ENCODE results near the gene MEIS2. TPM values are rescaled to one million over a fixed set of nuclear protein-coding genes. Genes with fewer than 3 reads are reported as not detected.

The MEIS2 gene
- total and polyA plus RNA-seq, 2 donors (not counting 3 experiments of a cell fraction or from before 2014, with no cell fraction given) = 22.5 to 26.2 TPM

DNA sequence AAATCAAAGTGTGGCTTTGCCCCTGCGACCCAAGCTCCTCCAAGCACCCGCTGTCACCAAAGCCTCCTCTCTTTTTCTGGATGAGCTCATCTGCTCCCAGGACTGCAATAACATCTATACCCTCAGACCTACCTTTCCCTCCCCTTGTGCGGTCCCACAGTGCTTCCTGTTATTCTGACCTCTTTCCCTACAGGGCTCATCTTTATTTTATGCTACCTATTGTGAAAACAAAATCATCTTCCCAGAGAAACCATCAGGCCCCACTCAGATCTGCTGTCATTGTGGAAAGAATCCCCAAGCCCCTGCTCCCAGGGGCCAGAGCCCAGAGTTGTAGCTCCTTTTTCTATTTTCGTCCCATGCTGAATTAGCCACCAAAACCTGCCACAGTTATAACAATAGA lies 162.2 kb downstream of the MEIS2 start:
- no peak for FAIRE-seq
- no peak overlapping the region for H3K9ac ChIP-seq (replicated peaks; ENCODE audit: extremely low read depth, insufficient read depth, low read length)
- TF ChIP-seq MYC (IDR thresholded peaks at IDR 0.05; ENCODE audit: low read depth, low read length) = no peak
- no peak for TF ChIP-seq GATA2 (IDR thresholded peaks at IDR 0.05; ENCODE audit: insufficient read depth, insufficient read length, low read depth, low read length)
- no peak for TF ChIP-seq JUN (IDR thresholded peaks at IDR 0.05; ENCODE audit: borderline replicate concordance, insufficient read depth, insufficient read length, low read depth)
- no peak for TF ChIP-seq FOS (IDR thresholded peaks at IDR 0.05; ENCODE audit: borderline replicate concordance, insufficient read depth, low read length)
- TF ChIP-seq, protein P1, sequence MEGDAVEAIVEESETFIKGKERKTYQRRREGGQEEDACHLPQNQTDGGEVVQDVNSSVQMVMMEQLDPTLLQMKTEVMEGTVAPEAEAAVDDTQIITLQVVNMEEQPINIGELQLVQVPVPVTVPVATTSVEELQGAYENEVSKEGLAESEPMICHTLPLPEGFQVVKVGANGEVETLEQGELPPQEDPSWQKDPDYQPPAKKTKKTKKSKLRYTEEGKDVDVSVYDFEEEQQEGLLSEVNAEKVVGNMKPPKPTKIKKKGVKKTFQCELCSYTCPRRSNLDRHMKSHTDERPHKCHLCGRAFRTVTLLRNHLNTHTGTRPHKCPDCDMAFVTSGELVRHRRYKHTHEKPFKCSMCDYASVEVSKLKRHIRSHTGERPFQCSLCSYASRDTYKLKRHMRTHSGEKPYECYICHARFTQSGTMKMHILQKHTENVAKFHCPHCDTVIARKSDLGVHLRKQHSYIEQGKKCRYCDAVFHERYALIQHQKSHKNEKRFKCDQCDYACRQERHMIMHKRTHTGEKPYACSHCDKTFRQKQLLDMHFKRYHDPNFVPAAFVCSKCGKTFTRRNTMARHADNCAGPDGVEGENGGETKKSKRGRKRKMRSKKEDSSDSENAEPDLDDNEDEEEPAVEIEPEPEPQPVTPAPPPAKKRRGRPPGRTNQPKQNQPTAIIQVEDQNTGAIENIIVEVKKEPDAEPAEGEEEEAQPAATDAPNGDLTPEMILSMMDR (IDR thresholded peaks at IDR 0.05; ENCODE audit: extremely low read depth in 1 of 2, insufficient read depth in 1 of 2, low read depth in 1 of 2, low read length in 2 of 2) = no peak
- TF ChIP-seq POLR2AphosphoS5 (IDR thresholded peaks at IDR 0.05; ENCODE audit: insufficient read depth, low read depth, low read length) = no peak
- no peak for TF ChIP-seq EZH2 (IDR thresholded peaks at IDR 0.05; ENCODE audit: borderline replicate concordance, low read depth, low read length, severe bottlenecking)
- TF ChIP-seq, protein P2, sequence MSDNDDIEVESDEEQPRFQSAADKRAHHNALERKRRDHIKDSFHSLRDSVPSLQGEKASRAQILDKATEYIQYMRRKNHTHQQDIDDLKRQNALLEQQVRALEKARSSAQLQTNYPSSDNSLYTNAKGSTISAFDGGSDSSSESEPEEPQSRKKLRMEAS (IDR thresholded peaks at IDR 0.05; ENCODE audit: insufficient read depth, insufficient read length) = no peak
- TF ChIP-seq POLR2A (IDR thresholded peaks at IDR 0.05; ENCODE audit: low read depth, low read length) = no peak

More for the DNA sequence above, 162.2 kb downstream of the MEIS2 start:
- H3K9me3 ChIP-seq (replicated peaks; ENCODE audit: control insufficient read depth, insufficient read depth, low read length) = no peaks in the 10 kb centered on the region
- intact Hi-C loops (cut with micrococcal nuclease) = no loop called here
- ChIA-PET CTCF (interaction anchor here (1.1 kb wide), 1 partner anchor 77 kb away, joined by 3 read pairs; no protein-coding TSS in a partner anchor), POLR2A (interaction anchor here (0.6 to 1.0 kb wide), 2 partner anchors 15 to 1934 kb away, joined by 3 read pairs; no protein-coding TSS in a partner anchor)
- H3K4me1 ChIP-seq (ENCODE audit: control insufficient read depth, extremely low read depth, insufficient read depth, low read length) = no peaks in the 10 kb centered on the region
- no peak for DNase-seq (ENCODE audit: low read depth, low spot score)
- dilution Hi-C loops (cut with MboI; ENCODE audit: extremely low pct_ligation_motif_present, low sequenced_read_pairs) = no loop called here
- no peaks in the 10 kb centered on the region for H3K36me3 ChIP-seq (ENCODE audit: control insufficient read depth in 2 of 2, extremely low read depth in 1 of 2, insufficient read depth in 2 of 2, low read length in 2 of 2)
- no peaks in the 10 kb centered on the region for H3K9me1 ChIP-seq (replicated peaks; ENCODE audit: control insufficient read depth, extremely low read depth, insufficient read depth, low read length)
- no peak overlapping the region for H3K27ac ChIP-seq (ENCODE audit: insufficient read depth, low read depth, low read length)
- no TSS peak for BruUV-seq (replicated peaks)
- H4K20me1 ChIP-seq (replicated peaks; ENCODE audit: control insufficient read depth, extremely low read depth, insufficient read depth, low read length) = no peaks in the 10 kb centered on the region
- no peaks in the 10 kb centered on the region for H3K27me3 ChIP-seq (ENCODE audit: control insufficient read depth in 2 of 2, insufficient read depth in 2 of 2, low read length in 2 of 2)
- H3K79me2 ChIP-seq (ENCODE audit: control insufficient read depth, insufficient read depth, low read length) = no peaks in the 10 kb centered on the region
- H2AFZ ChIP-seq (ENCODE audit: low read depth, low read length) = no peak overlapping the region
- no peak overlapping the region for H3K4me3 ChIP-seq (replicated peaks in 1 of 3; ENCODE audit: insufficient read depth in 1 of 3, low read depth in 1 of 3, low read length in 3 of 3)
- no peak overlapping the region for H3K4me2 ChIP-seq (ENCODE audit: insufficient read depth, low read length)
